PC-3 (cell line): ENCODE measurements around the gene MRM3. TPM values are rescaled to one million over a fixed set of nuclear protein-coding genes. Genes with fewer than 3 reads are reported as not detected.

Experiments
- ATAC-seq: fragments of 200-7000 bp; cut with Tn5 transposase; 2 replicates; pipeline ENCODE4 v1.9.1; 2020; ENCODE audit warnings: mild to moderate bottlenecking, moderate library complexity
- BruUV-seq: library from RNA; stranded (reverse); fragments of 400-500 nt; replicated peaks from 2 replicates; lab custom pipeline; 2021; lab: Mats Ljungman, UMichigan
- CTCF ChIA-PET: fragments of 300-600 bp; sonication (Branson Sonifier 250); formaldehyde crosslinking; loops from one replicate; lab custom pipeline; 2022; ENCODE audit warnings: antibody characterized with exemption; lab: Charles Lee
- POLR2A ChIA-PET: fragments of 300-600 bp; sonication (Branson Sonifier 250); formaldehyde crosslinking; loops from one replicate; lab custom pipeline; 2022; ENCODE audit warnings: antibody characterized with exemption; ENCODE audit not compliant: unreplicated experiment; lab: Charles Lee
- DNase-seq: peaks from one replicate; pipeline ENCODE4 v3.0.0-alpha.2; 2015
- H2AFZ ChIP-seq: fragments of 300-600 bp; sonication (generic); 2 replicates; pipeline ENCODE4 v1.6.0; 2016; ENCODE audit warnings: antibody characterized with exemption, low read length
- H3F3A ChIP-seq: fragments of 300-600 bp; sonication (generic); one replicate; pipeline ENCODE4 v1.6.0; 2017; ENCODE audit warnings: antibody characterized with exemption, low read length, control low read depth, mild to moderate bottlenecking; ENCODE audit not compliant: unreplicated experiment
- H3K27ac ChIP-seq: fragments of 300-600 bp; sonication (generic); 2 replicates; pipeline ENCODE4 v1.5.1; 2016; ENCODE audit warnings: mild to moderate bottlenecking, low read length
- H3K27me3 ChIP-seq: fragments of 300-600 bp; sonication (generic); 2 replicates; pipeline ENCODE4 v1.6.1; 2016; ENCODE audit warnings: low read length, mixed read lengths
- H3K36me3 ChIP-seq: fragments of 300-600 bp; sonication (generic); 2 replicates; pipeline ENCODE4 v1.6.1; 2016; ENCODE audit warnings: low read depth, mixed run types, low read length, mixed read lengths
- H3K4me1 ChIP-seq: fragments of 300-600 bp; sonication (generic); 2 replicates; pipeline ENCODE4 v1.5.1; 2016; ENCODE audit warnings: low read length; ENCODE audit not compliant: insufficient read depth
- H3K4me2 ChIP-seq: fragments of 300-600 bp; sonication (generic); 2 replicates; pipeline ENCODE4 v1.6.0; 2016; ENCODE audit warnings: low read length
- H3K4me3 ChIP-seq: fragments of 300-600 bp; sonication (generic); 2 replicates; pipeline ENCODE4 v1.5.1; 2016; ENCODE audit warnings: mild to moderate bottlenecking, low read length, mixed read lengths
- H3K79me2 ChIP-seq: fragments of 300-600 bp; sonication (generic); 2 replicates; pipeline ENCODE4 v1.6.1; 2017; ENCODE audit warnings: low read length, mixed read lengths
- H3K9ac ChIP-seq: fragments of 300-600 bp; sonication (generic); 2 replicates; pipeline ENCODE4 v1.6.0; 2016; ENCODE audit warnings: mild to moderate bottlenecking, low read length
- H3K9me2 ChIP-seq: fragments of 300-600 bp; sonication (generic); replicated peaks from 2 replicates; pipeline ENCODE4 v1.6.1; 2016; ENCODE audit warnings: mixed run types, low read length, mixed read lengths
- H3K9me3 ChIP-seq: fragments of 300-600 bp; sonication (generic); 2 replicates; pipeline ENCODE4 v1.6.1; 2016; ENCODE audit warnings: low read length, mixed read lengths
- H4K20me1 ChIP-seq: fragments of 300-600 bp; sonication (generic); 2 replicates; pipeline ENCODE4 v1.6.1; 2016; ENCODE audit warnings: low read length, mixed read lengths
- CTCF ChIP-seq: fragments of 300-600 bp; sonication (generic); conservative IDR thresholded peaks from 2 replicates; pipeline ENCODE4 v1.5.1; 2017; ENCODE audit warnings: antibody characterized with exemption, low read depth, mild to moderate bottlenecking, low read length
- EZH2 ChIP-seq: fragments of 300-600 bp; sonication (generic); IDR thresholded peaks from one replicate; pipeline ENCODE4 v1.6.1; 2017; ENCODE audit warnings: antibody characterized with exemption, mild to moderate bottlenecking, low read length; ENCODE audit not compliant: unreplicated experiment
- EZH2phosphoT487 ChIP-seq: fragments of 300-600 bp; sonication (generic); IDR thresholded peaks from 2 replicates; pipeline ENCODE4 v1.6.1; 2018; ENCODE audit warnings: mild to moderate bottlenecking, antibody characterized with exemption, low read length, borderline replicate concordance
- intact Hi-C: fragments of 100-400 bp; cut with micrococcal nuclease; formaldehyde crosslinking; loops from 2 replicates; pipeline ENCODE4 v1.9.0; 2023
- total RNA-seq: library from RNA; depleted of rRNA; stranded (reverse); fragments of >200 nt; gene quantifications from 2 replicates; pipeline ENCODE4 v1.2.3, GENCODE V29; 2014

Gene MRM3
- total RNA-seq, 1 experiment from 2014 or later, result 40.4 TPM

GRCh38 chr17:796609-797008, 14.5 kb downstream of the MRM3 start:
- H3K4me1 ChIP-seq, result peaks cover 9% of the 10 kb centered on the region
- DNase-seq (no peak), ATAC-seq (no peak)
- no peaks in the 10 kb centered on the region for H3K9me2 ChIP-seq
- no peak overlapping the region for H3K9ac ChIP-seq
- no TSS peak for BruUV-seq
- H3K4me3 ChIP-seq, result no peak overlapping the region
- H2AFZ ChIP-seq, result no peak overlapping the region
- H3K27me3 ChIP-seq, result no peaks in the 10 kb centered on the region
- no peaks in the 10 kb centered on the region for H3F3A ChIP-seq
- no peak overlapping the region for H3K27ac ChIP-seq
- CTCF ChIA-PET, result no interaction called here
- POLR2A ChIA-PET, result no interaction called here
- no peaks in the 10 kb centered on the region for H3K36me3 ChIP-seq
- H4K20me1 ChIP-seq, result no peaks in the 10 kb centered on the region
- H3K79me2 ChIP-seq, result no peaks in the 10 kb centered on the region
- H3K9me3 ChIP-seq, result no peaks in the 10 kb centered on the region
- no peak overlapping the region for H3K4me2 ChIP-seq
- intact Hi-C loops, result no loop called here
- no peak for TF ChIP-seq CTCF
- no peak for TF ChIP-seq EZH2
- no peak for TF ChIP-seq EZH2phosphoT487

DNA sequence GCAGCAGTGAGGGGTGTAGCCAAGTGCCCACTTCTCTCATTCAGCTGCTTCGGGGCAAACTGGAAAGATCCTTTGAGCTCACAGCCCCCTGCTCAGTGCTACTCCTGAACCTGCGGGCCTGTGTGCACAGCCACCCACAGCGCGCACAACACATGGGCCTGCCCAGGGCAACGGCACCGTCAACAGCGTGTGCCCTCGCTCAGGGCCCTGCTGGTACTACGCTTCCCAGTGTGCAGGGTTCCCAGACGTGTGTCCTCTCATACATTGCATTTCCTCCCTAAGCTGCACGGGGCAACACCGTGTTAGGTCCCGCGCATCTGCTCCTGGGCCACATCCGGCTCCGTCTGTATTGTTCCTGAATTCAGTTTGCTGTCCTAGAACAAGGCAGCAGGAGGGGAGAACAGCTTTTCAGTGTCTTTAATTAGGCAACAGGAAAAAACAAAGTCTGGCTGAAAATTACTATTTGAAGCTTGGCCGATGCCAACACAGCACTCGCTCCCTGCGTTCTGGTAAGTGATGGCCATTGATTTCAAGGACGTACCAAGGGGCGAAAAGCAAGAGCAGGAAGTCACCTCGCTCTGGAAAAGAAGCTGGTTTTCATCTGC, 15.2 kb downstream of the MRM3 start:
- Histone ChIP-seq H3K27ac (no peak overlapping the region), H3K9me2 (no peaks in the 10 kb centered on the region), H3K36me3 (no peaks in the 10 kb centered on the region), H3K4me3 (no peak overlapping the region), H4K20me1 (no peaks in the 10 kb centered on the region), H3K9me3 (no peaks in the 10 kb centered on the region), H3K27me3 (no peaks in the 10 kb centered on the region), H3K9ac (no peak overlapping the region), H3K4me2 (no peak overlapping the region), H2AFZ (no peak overlapping the region), H3K4me1 (peaks cover 9% of the 10 kb centered on the region), H3K79me2 (no peaks in the 10 kb centered on the region), H3F3A (no peaks in the 10 kb centered on the region)
- ChIA-PET POLR2A (no interaction called here), CTCF (no interaction called here)
- ATAC-seq (no peak), DNase-seq (no peak)
- no peak for TF ChIP-seq EZH2phosphoT487
- TF ChIP-seq EZH2, result no peak
- TF ChIP-seq CTCF, result no peak
- intact Hi-C loops, result no loop called here
- no TSS peak for BruUV-seq

DNA sequence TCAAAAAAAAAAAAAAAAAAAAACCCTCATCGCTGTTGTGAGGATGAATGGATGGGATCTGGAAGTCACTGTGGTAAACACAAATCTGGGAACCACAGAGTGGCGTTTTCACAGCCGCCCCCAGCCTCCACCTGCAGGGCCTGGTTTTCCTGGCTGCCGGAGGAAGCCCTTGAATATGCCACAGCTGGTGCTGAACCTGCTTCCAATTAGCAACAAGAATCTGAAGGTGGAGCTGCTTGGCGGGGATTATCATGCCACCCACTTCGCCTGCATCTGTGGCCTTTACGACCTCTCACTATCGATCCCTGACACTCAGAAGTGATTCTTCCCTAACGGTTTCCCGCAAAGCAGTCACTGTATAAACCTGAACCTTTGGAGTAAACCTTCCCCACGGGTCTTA, 16.1 kb downstream of the MRM3 start:
- H3K27me3 ChIP-seq, result no peaks in the 10 kb centered on the region
- H3K9ac ChIP-seq, result no peak overlapping the region
- no peaks in the 10 kb centered on the region for H3K79me2 ChIP-seq
- H3K4me2 ChIP-seq, result no peak overlapping the region
- ChIA-PET CTCF (no interaction called here), POLR2A (no interaction called here)
- H3K36me3 ChIP-seq, result no peaks in the 10 kb centered on the region
- no peaks in the 10 kb centered on the region for H3K9me3 ChIP-seq
- no peak for ATAC-seq
- no peaks in the 10 kb centered on the region for H3F3A ChIP-seq
- BruUV-seq, result no TSS peak
- no peak for DNase-seq
- TF ChIP-seq EZH2, result no peak
- no peak for TF ChIP-seq CTCF
- TF ChIP-seq EZH2phosphoT487, result no peak
- H3K4me3 ChIP-seq, result no peak overlapping the region
- no peak overlapping the region for H2AFZ ChIP-seq
- no peak overlapping the region for H3K27ac ChIP-seq
- H4K20me1 ChIP-seq, result no peaks in the 10 kb centered on the region
- no peaks in the 10 kb centered on the region for H3K9me2 ChIP-seq
- peaks cover 8% of the 10 kb centered on the region for H3K4me1 ChIP-seq
- intact Hi-C loops, result no loop called here
